ENCODE results near the gene APBB2. TPM values are rescaled to one million over a fixed set of nuclear protein-coding genes. Genes with fewer than 3 reads are reported as not detected.

Gene APBB2
- total RNA-seq, 1 donor from 2014 or later: 23.5 TPM

DNA sequence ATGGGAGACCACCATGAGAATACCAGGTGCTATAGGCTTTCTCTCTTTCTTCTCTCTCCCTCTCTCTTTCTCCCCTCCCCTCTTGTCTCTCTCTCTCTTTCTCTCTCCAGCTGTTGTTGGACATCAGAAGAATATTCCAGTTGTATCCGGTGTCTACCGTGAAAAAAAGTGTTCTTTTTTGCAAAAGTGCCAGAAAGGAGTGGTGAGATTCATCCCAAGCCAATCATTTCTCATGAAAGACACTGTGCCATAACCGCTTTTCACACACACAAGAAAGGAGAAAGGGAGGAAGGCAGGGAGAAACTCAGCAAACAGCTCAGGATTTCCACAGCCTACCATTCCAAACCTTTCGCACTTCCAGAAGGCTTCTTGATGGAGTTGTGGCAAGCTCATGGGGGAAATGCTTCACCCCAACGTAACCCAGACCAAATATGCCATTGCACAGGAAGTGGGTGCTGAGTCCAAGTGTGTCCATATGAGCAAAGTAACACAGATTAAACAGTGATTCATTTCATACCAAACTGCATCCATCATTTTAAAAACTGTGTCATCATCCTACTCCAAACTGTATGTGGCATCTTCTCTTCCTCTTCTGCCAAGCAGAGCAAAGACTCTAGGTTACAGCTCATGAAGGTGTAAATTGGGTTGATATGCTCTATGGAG lies 224.0 kb downstream of the APBB2 start:
- TF ChIP-seq, protein P1, sequence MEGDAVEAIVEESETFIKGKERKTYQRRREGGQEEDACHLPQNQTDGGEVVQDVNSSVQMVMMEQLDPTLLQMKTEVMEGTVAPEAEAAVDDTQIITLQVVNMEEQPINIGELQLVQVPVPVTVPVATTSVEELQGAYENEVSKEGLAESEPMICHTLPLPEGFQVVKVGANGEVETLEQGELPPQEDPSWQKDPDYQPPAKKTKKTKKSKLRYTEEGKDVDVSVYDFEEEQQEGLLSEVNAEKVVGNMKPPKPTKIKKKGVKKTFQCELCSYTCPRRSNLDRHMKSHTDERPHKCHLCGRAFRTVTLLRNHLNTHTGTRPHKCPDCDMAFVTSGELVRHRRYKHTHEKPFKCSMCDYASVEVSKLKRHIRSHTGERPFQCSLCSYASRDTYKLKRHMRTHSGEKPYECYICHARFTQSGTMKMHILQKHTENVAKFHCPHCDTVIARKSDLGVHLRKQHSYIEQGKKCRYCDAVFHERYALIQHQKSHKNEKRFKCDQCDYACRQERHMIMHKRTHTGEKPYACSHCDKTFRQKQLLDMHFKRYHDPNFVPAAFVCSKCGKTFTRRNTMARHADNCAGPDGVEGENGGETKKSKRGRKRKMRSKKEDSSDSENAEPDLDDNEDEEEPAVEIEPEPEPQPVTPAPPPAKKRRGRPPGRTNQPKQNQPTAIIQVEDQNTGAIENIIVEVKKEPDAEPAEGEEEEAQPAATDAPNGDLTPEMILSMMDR (IDR thresholded peaks at IDR 0.05; ENCODE audit: borderline replicate concordance): no peak
- H3K9me3 ChIP-seq (replicated peaks): no peaks in the 10 kb centered on the region
- H3K27ac ChIP-seq (replicated peaks): no peak overlapping the region
- peaks cover 31% of the 10 kb centered on the region for H3K4me1 ChIP-seq
- H3K36me3 ChIP-seq: no peaks in the 10 kb centered on the region
- no peaks in the 10 kb centered on the region for H3K27me3 ChIP-seq (ENCODE audit: low read depth)
- intact Hi-C loops (cut with micrococcal nuclease): no loop called here
- DNase-seq: no peak
- no peak overlapping the region for H3K4me3 ChIP-seq

DNA sequence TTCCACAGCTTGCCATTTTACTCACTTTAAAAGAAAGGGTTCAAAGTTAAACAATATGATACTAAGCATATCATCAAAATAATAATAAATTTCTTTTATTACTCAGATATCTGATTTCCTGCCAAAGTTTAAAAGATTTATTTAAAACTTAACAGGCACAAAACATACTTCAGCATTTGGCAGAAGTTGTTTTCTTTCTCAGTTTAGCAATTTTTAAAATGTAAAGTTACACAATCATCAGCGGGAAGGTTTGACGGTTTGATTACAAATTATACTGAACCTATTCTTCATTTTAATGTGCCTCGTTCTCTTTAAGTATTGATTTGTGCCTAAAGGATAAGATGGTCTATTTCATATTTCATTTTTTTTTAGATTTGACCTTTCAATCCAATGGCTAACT lies 227.2 kb downstream of the APBB2 start:
- TF ChIP-seq, protein P1 (IDR thresholded peaks at IDR 0.05; ENCODE audit: borderline replicate concordance): no peak
- intact Hi-C loops (cut with micrococcal nuclease): no loop called here
- Histone ChIP-seq H3K27ac (replicated peaks) (no peak overlapping the region), H3K36me3 (no peaks in the 10 kb centered on the region), H3K4me1 (peaks cover 29% of the 10 kb centered on the region), H3K4me3 (no peak overlapping the region), H3K9me3 (replicated peaks) (no peaks in the 10 kb centered on the region), H3K27me3 (ENCODE audit: low read depth) (no peaks in the 10 kb centered on the region)
- DNase-seq: no peak

DNA sequence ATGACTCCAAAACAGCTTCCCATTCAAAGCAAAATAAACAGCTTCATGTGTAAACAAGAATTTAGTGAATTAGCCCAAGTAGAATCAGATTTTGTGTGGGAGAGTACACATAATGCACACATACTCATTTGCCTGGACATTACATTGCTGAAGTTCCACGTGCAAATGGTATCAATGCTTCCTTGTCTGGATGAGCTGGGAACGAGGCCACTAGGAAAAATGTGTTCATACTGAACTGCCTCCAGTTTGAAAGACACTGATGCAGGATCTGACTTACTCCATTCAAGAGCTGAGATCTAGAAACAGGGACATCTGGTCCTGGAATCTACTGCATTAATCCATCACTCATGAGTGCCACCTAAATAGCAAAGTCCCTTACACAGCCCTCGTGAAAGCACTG lies 228.0 kb downstream of the APBB2 start:
- H3K4me3 ChIP-seq: no peak overlapping the region
- H3K4me1 ChIP-seq: peaks cover 24% of the 10 kb centered on the region
- no peaks in the 10 kb centered on the region for H3K36me3 ChIP-seq
- H3K9me3 ChIP-seq (replicated peaks): no peaks in the 10 kb centered on the region
- intact Hi-C loops (cut with micrococcal nuclease): no loop called here
- H3K27me3 ChIP-seq (ENCODE audit: low read depth): no peaks in the 10 kb centered on the region
- no peak for DNase-seq
- TF ChIP-seq, protein P1 (IDR thresholded peaks at IDR 0.05; ENCODE audit: borderline replicate concordance): no peak
- no peak overlapping the region for H3K27ac ChIP-seq (replicated peaks)

DNA sequence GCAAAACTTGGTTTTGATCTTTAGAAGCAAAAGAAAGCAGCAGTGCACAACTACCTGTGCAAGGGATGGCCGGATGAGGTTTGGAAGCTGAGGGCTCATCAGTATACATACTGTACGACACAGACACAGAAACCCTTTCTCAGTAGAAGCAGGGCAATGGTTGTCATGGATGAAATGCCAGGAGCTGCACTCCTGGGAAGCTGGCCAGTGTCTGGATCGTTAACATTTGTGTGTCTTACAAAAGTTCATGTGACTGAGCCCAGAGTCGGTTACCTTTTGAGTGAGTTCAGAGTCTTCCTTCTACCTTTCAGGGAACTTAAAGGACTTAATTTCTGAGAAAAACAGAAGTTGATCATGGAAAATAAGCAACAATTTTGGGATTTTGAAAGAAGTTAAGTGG lies 230.3 kb downstream of the APBB2 start:
- DNase-seq: no peak
- intact Hi-C loops (cut with micrococcal nuclease): no loop called here
- Histone ChIP-seq H3K9me3 (replicated peaks) (peaks cover 8% of the 10 kb centered on the region), H3K27me3 (ENCODE audit: low read depth) (no peaks in the 10 kb centered on the region), H3K4me3 (no peak overlapping the region), H3K4me1 (peaks cover 18% of the 10 kb centered on the region), H3K36me3 (peaks cover 5% of the 10 kb centered on the region), H3K27ac (replicated peaks) (peak overlapping the region; percentile 0)
- TF ChIP-seq, protein P1 (IDR thresholded peaks at IDR 0.05; ENCODE audit: borderline replicate concordance): no peak

DNA sequence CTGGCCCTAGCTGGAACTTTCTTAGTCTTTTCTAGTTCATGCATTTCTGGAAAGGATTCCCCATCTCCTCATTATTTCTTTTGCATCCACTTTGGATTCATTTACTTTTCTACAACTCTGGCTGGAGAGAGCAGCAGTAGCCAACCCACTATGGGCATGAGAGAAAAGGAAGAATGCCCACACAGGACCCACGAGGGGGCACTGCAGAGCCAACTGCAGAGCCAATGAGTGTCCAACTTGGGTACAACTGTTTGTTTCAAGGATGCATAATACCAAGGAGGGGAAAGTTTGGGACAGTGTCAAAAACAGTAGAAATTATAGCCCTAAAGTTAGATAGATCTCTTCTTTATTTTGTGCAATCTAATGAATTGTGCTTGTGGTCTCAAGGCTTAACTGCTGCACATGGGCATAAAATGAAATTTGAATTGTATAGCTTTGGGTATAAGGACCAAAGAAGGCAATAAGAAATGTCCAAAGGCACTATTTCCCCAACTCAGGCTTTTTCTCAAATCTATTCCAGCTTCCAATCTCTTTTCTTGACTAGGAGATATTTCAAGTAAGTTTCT lies 233.9 kb downstream of the APBB2 start:
- TF ChIP-seq, protein P1 (IDR thresholded peaks at IDR 0.05; ENCODE audit: borderline replicate concordance): peak; percentile 57
- peaks cover 20% of the 10 kb centered on the region for H3K4me1 ChIP-seq
- H3K4me3 ChIP-seq: no peak overlapping the region
- no peak overlapping the region for H3K27ac ChIP-seq (replicated peaks)
- peaks cover 12% of the 10 kb centered on the region for H3K9me3 ChIP-seq (replicated peaks)
- no peak for DNase-seq
- intact Hi-C loops (cut with micrococcal nuclease): no loop called here
- no peaks in the 10 kb centered on the region for H3K27me3 ChIP-seq (ENCODE audit: low read depth)
- H3K36me3 ChIP-seq: peaks cover 6% of the 10 kb centered on the region

All from left ventricle myocardium inferior (tissue), 1 donor.